CD4-positive, CD25-positive, alpha-beta regulatory T cell (primary cell): ENCODE data around the gene RAVER1. TPM values are rescaled to one million over a fixed set of nuclear protein-coding genes. Genes with fewer than 3 reads are reported as not detected.
A peak's percentile ranks its signal among the peaks of the same experiment; 100 is the strongest.

ENCODE experiments used
- ATAC-seq, 2 donors: fragments of 150-1000 bp; cut with Tn5 transposase; one replicate each; pipeline ENCODE4 v1.10.0; 2021; ENCODE audit warnings: low read depth in 2 of 2, moderate number of reproducible peaks in 2 of 2, moderate library complexity in 1 of 2
- DNase-seq, 3 donors: peaks; one replicate each; pipeline versions ENCODE4 v3.0.0 to v3.0.0-alpha.2; 2012 to 2022; ENCODE audit warnings: mixed read lengths in 1 of 3
- H3K27ac ChIP-seq: one replicate; pipeline ENCODE4 v1.7.0; 2013; ENCODE audit warnings: mild to moderate bottlenecking, low read length; ENCODE audit not compliant: insufficient read depth, poor library complexity, severe bottlenecking
- H3K27me3 ChIP-seq: one replicate; pipeline ENCODE4 v1.7.0; 2013; ENCODE audit warnings: low read length; ENCODE audit not compliant: control insufficient read depth, insufficient read depth
- H3K36me3 ChIP-seq: one replicate; pipeline ENCODE4 v1.7.0; 2013; ENCODE audit warnings: mild to moderate bottlenecking, low read length, moderate library complexity; ENCODE audit not compliant: control insufficient read depth, insufficient read depth
- H3K4me1 ChIP-seq: 2 replicates; pipeline ENCODE4 v1.7.0; 2013; ENCODE audit warnings: mild to moderate bottlenecking, low read length; ENCODE audit not compliant: insufficient read depth, control insufficient read depth, poor library complexity, severe bottlenecking
- H3K4me3 ChIP-seq: one replicate; pipeline ENCODE4 v1.7.0; 2013; ENCODE audit warnings: low read depth, mild to moderate bottlenecking, low read length, moderate library complexity
- H3K9me3 ChIP-seq, 2 experiments: 1 replicate in 1 of 2; 2 replicates in 1 of 2; pipeline ENCODE4 v1.7.0; 2013; ENCODE audit warnings: low read length in 2 of 2, mild to moderate bottlenecking in 1 of 2, moderate library complexity in 1 of 2; ENCODE audit not compliant: control insufficient read depth in 2 of 2
- H3K27ac Mint-ChIP-seq, 3 donors: one replicate each; pipeline ENCODE4 v1.8.0; 2020 to 2022; ENCODE audit warnings: mild to moderate bottlenecking in 3 of 3, mixed read lengths in 3 of 3, moderate library complexity in 2 of 3
- H3K27me3 Mint-ChIP-seq: one replicate; pipeline ENCODE4 v1.8.0; 2022; ENCODE audit warnings: mild to moderate bottlenecking, mixed read lengths
- H3K36me3 Mint-ChIP-seq: one replicate; pipeline ENCODE4 v1.8.0; 2020; ENCODE audit warnings: mixed read lengths
- H3K4me1 Mint-ChIP-seq, 4 donors: one replicate each; pipeline ENCODE4 v1.8.0; 2020 to 2022; ENCODE audit warnings: mixed read lengths in 4 of 4, mild to moderate bottlenecking in 1 of 4
- H3K4me3 Mint-ChIP-seq, 4 donors: one replicate each; pipeline ENCODE4 v1.8.0; 2020 to 2022; ENCODE audit warnings: mild to moderate bottlenecking in 4 of 4, mixed read lengths in 4 of 4, moderate library complexity in 3 of 4
- H3K9me3 Mint-ChIP-seq, 7 donors: one replicate each; pipeline ENCODE4 v1.8.0; 2020 to 2022; ENCODE audit warnings: mixed read lengths in 7 of 7, mild to moderate bottlenecking in 3 of 7, moderate library complexity in 2 of 7
- polyA plus RNA-seq, 4 donors: library from polyadenylated mRNA; unstranded; fragments of 300-500 nt; fragmentation: Illumina TruSeq; gene quantifications; one replicate each; pipeline ENCODE4 v1.2.3, GENCODE V29; 2021
- total RNA-seq: library from RNA; stranded (reverse); gene quantifications from one replicate; pipeline ENCODE4 v1.2.3, GENCODE V29; 2022

Gene RAVER1
- total and polyA plus RNA-seq, 5 donors from 2014 or later = 10.6 to 39.0 (median 10.8) TPM

DNA sequence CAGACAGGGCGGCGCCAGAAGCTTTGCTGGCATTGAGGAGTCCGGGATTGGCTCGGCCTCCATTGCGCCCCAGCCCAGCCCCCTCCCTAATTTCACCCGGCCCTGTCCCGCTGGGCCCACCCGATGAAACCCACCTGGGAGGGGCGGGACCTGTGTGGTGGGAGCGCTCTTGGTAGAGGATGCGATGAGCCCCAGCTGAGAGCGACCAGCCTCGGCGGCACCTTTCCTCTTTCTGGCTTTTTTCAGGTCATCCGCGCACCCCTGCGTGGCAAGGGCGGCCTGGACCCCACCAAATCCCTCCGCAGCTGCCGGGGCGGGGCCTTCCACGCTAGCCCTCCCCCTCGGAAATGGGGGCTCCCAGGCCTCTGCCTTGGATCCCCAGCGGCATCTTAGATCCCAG, 23.9 kb downstream of the RAVER1 start, which contains the start of gene ZGLP1:
ZGLP1 (minus strand) TSS at position 393 of the 400 bp plus-strand sequence.
- Histone ChIP-seq H3K27ac (no peak within 1 kb of the TSS), H3K9me3 (no peaks in the 10 kb centered on the region), H3K36me3 (no peaks in the 10 kb centered on the region), H3K4me1 (no peaks in the 10 kb centered on the region), H3K4me3 (no peak within 1 kb of the TSS), H3K27me3 (no peaks in the 10 kb centered on the region)
- no peak within 1 kb of the TSS for H3K27ac Mint-ChIP-seq
- no peak for ATAC-seq
- no peaks in the 10 kb centered on the region for H3K27me3 Mint-ChIP-seq
- H3K4me1 Mint-ChIP-seq = peaks cover 0 to 3% (median 0%) of the 10 kb centered on the region in 4 donors
- H3K36me3 Mint-ChIP-seq = no peaks in the 10 kb centered on the region
- H3K9me3 Mint-ChIP-seq = no peaks in the 10 kb centered on the region
- no peak within 1 kb of the TSS for H3K4me3 Mint-ChIP-seq
- DNase-seq = no peak

DNA sequence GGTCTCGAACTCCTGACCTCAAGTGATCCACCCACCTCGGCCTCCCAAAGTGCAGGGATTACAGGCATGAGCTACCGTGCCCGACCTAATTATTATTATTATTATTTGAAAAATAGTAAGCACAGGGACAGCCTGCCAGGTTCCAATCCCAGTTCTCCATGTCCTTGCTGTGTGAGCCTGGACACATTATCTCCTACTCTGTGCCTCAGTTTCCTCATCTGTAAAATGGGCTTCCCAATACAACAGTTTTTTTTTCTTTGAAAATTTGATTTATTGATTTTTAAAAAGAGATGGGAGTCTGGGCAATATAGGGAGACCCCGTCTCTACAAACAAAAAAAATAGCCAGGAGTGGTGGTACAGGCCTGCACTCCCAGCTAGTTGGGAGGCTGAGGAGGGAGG, 27.0 kb downstream of the RAVER1 start:
- Histone ChIP-seq H3K36me3 (no peaks in the 10 kb centered on the region), H3K9me3 (no peaks in the 10 kb centered on the region), H3K27ac (no peak overlapping the region), H3K4me3 (no peak overlapping the region), H3K27me3 (no peaks in the 10 kb centered on the region), H3K4me1 (no peaks in the 10 kb centered on the region)
- H3K27ac Mint-ChIP-seq = no peak overlapping the region
- no peak for DNase-seq
- H3K36me3 Mint-ChIP-seq = no peaks in the 10 kb centered on the region
- no peak for ATAC-seq
- H3K4me1 Mint-ChIP-seq = no peaks in the 10 kb centered on the region
- no peaks in the 10 kb centered on the region for H3K9me3 Mint-ChIP-seq
- no peak overlapping the region for H3K4me3 Mint-ChIP-seq
- peaks cover 7% of the 10 kb centered on the region for H3K27me3 Mint-ChIP-seq

DNA sequence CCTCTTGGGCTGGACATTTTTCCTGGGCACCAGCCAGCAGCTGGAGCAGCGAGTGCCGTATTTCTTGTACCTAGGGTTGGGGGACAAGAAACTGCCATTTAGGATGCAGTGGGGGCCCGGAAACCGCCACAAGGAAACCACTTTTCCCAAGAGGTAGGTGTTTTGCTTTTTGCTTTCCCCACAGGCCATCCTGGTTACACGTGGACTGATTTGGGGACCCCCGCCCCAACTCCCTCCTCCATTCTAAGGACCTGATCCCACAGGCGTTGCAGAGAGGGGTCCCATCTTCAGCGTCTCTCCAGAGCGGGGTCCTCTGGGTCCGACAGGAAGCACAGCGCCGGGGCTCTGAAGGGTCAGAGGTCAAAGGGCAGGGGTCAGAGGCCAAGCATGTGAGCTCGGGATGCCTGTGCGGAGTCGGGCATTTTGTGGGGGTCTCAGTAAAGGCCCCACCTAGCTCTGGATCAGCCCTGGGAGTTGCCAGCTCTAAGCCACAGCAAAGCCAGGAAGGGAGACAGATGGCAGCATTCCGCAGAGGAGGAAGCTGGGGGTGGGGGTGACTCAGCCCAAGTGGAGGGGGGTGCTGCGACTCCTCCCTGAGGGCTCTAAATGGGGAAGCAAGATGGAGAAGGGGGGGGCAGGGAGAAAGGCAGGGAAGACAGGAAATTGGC, 28.1 kb downstream of the RAVER1 start:
- no peaks in the 10 kb centered on the region for H3K9me3 Mint-ChIP-seq
- no peaks in the 10 kb centered on the region for H3K36me3 ChIP-seq
- DNase-seq (no peak), ATAC-seq (no peak)
- no peak overlapping the region for H3K4me3 ChIP-seq
- peaks cover 9% of the 10 kb centered on the region for H3K27me3 Mint-ChIP-seq
- no peak overlapping the region for H3K4me3 Mint-ChIP-seq
- peak overlapping the region in 2 of 3 donors; percentile 11 to 26 for H3K27ac Mint-ChIP-seq
- no peaks in the 10 kb centered on the region for H3K4me1 Mint-ChIP-seq
- no peaks in the 10 kb centered on the region for H3K36me3 Mint-ChIP-seq
- H3K27ac ChIP-seq = no peak overlapping the region
- no peaks in the 10 kb centered on the region for H3K4me1 ChIP-seq
- H3K9me3 ChIP-seq = no peaks in the 10 kb centered on the region
- no peaks in the 10 kb centered on the region for H3K27me3 ChIP-seq

DNA sequence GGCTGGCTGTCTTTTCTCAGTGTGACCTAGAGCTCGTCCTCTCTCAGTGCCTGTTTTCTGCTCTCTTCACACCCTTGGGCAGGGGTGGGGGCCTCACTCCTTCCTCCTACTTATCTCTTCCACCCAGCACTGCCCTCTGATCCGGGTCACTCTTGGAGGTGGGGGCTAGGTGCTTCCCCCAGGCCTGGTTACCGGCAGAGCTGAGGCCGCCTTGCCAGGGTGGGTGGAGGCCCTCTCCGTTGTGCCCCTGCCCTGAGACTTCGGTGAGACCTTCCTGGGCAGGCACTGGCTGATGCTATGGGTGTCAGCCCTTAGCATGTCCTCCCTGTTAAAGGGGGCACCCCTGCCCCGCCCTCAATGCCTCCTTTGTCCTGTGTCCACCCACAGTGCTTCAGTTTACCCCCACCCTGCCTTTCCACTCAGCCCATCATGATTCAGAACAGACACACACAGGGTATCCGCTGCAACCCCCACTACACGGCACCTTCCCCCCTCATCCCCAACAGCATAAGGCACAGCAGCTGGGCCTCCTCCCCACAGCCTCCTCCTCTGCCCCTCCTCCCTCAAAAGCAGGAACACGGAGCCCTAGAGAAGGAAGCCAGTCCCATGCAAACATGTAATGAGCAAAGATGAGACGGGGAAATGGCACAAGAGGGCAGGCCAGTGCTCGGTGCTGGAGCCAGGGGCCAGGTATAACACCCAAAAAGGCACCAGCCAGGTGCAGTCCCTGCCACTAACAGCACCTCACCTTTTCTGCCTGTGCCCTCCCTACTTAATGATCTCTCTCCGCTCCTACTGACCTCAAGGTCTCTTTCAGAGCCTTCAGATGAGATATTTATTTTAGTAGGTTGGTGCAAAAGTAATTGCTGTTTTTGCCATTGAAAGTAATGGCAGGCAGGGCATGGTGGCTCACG, 33.5 kb downstream of the RAVER1 start:
- Mint-ChIP-seq H3K9me3 (no peaks in the 10 kb centered on the region), H3K27me3 (peaks cover 34% of the 10 kb centered on the region), H3K4me1 (peaks cover 0 to 12% (median 5%) of the 10 kb centered on the region in 4 donors), H3K4me3 (peak overlapping the region in 1 of 4 donors; percentile 80), H3K27ac (peak overlapping the region in 2 of 3 donors; percentile 32 to 60), H3K36me3 (no peaks in the 10 kb centered on the region)
- ATAC-seq (no peak), DNase-seq (no peak)
- H3K4me1 ChIP-seq = peaks cover 14% of the 10 kb centered on the region
- H3K27ac ChIP-seq = no peak overlapping the region
- no peaks in the 10 kb centered on the region for H3K36me3 ChIP-seq
- H3K4me3 ChIP-seq = no peak overlapping the region
- H3K27me3 ChIP-seq = no peaks in the 10 kb centered on the region
- H3K9me3 ChIP-seq = no peaks in the 10 kb centered on the region

DNA sequence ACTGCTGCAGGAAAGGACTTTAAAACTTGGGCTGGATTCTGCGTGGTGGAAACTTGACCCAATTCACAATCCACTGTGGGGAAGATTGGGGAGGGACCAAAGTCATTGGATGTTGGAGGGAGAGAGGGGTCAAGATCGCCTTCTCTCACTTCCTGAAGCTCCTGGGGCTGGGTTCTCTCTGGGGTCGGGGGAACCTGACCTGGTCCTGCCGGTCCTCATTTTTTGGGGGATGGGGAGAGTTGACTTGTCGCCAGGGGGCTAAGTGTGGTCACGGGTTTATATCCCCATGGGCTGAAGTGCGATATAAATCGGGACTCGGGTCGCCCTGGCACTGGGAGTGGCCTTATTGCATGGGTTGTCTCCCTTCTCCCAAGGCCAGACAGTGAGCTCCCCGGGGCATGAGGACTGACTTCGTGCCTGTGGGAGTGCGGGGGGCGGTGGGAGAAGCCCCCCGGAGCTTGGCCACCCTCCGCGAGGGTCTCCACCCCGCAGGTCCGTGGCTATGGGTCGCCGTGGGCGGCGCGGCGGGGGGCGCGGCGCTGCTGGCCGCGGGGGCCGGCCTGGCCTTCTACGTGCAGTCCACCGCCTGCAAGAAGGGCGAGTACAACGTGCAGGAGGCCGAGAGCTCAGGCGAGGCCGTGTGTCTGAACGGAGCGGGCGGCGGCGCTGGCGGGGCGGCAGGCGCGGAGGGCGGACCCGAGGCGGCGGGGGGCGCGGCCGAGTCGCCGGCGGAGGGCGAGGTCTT, 37.3 kb downstream of the RAVER1 start:
- Histone ChIP-seq H3K4me3 (peak overlapping the region; percentile 68), H3K9me3 (no peaks in the 10 kb centered on the region), H3K4me1 (peaks cover 51% of the 10 kb centered on the region), H3K36me3 (no peaks in the 10 kb centered on the region), H3K27ac (no peak overlapping the region), H3K27me3 (no peaks in the 10 kb centered on the region)
- peak overlapping the region; percentile 76 to 94 (median 88) for H3K4me3 Mint-ChIP-seq
- no peak for ATAC-seq
- peaks cover 58% of the 10 kb centered on the region for H3K27me3 Mint-ChIP-seq
- no peaks in the 10 kb centered on the region for H3K36me3 Mint-ChIP-seq
- H3K27ac Mint-ChIP-seq = peak overlapping the region in 2 of 3 donors; percentile 42 to 80
- peaks cover 0 to 3% (median 0%) of the 10 kb centered on the region in 7 donors for H3K9me3 Mint-ChIP-seq
- peaks cover 0 to 41% (median 11%) of the 10 kb centered on the region in 4 donors for H3K4me1 Mint-ChIP-seq
- no peak for DNase-seq

DNA sequence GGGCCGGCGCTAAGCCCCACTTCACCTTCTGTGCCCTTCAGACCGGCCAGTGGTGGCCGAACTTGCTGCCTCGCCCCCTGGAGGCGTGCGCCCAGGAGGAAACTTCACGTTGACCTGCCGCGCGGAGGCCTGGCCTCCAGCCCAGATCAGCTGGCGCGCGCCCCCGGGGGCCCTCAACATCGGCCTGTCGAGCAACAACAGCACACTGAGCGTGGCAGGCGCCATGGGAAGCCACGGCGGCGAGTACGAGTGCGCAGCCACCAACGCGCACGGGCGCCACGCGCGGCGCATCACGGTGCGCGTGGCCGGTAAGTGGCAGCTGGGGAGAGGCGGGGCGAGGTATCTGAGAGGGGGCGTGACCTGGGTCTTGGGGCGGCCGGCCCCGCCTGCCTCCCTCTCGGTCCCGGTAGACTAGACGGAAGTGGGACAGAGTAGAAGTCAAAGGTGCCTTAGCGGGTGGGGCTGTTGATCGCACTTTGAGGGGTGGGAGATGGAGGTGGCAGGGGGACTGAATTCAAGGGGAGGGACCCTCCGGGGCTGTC, 38.0 kb downstream of the RAVER1 start:
- peaks cover 64% of the 10 kb centered on the region for H3K27me3 Mint-ChIP-seq
- Histone ChIP-seq H3K4me1 (peaks cover 57% of the 10 kb centered on the region), H3K36me3 (no peaks in the 10 kb centered on the region), H3K9me3 (no peaks in the 10 kb centered on the region), H3K4me3 (peak overlapping the region; percentile 68), H3K27ac (no peak overlapping the region), H3K27me3 (no peaks in the 10 kb centered on the region)
- peak; percentile 76 to 78 for ATAC-seq
- H3K27ac Mint-ChIP-seq = peak overlapping the region in 2 of 3 donors; percentile 42 to 80
- H3K9me3 Mint-ChIP-seq = peaks cover 0 to 4% (median 0%) of the 10 kb centered on the region in 7 donors
- H3K36me3 Mint-ChIP-seq = no peaks in the 10 kb centered on the region
- H3K4me3 Mint-ChIP-seq = peak overlapping the region; percentile 76 to 94 (median 88)
- peaks cover 0 to 48% (median 14%) of the 10 kb centered on the region in 4 donors for H3K4me1 Mint-ChIP-seq
- peak; percentile 68 to 84 (median 72) for DNase-seq

DNA sequence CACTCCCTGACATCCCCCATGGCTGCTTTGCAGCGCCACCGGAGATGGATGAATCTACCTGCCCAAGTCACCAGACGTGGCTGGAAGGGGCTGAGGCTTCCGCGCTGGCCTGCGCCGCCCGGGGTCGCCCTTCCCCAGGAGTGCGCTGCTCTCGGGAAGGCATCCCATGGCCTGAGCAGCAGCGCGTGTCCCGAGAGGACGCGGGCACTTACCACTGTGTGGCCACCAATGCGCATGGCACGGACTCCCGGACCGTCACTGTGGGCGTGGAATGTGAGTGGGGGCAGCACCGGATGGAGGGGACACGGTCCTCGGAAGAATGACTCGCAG, 39.0 kb downstream of the RAVER1 start:
- Histone ChIP-seq H3K36me3 (no peaks in the 10 kb centered on the region), H3K27ac (no peak overlapping the region), H3K27me3 (no peaks in the 10 kb centered on the region), H3K4me3 (no peak overlapping the region), H3K9me3 (no peaks in the 10 kb centered on the region), H3K4me1 (peaks cover 68% of the 10 kb centered on the region)
- ATAC-seq (no peak), DNase-seq (no peak)
- no peaks in the 10 kb centered on the region for H3K36me3 Mint-ChIP-seq
- peaks cover 0 to 4% (median 0%) of the 10 kb centered on the region in 7 donors for H3K9me3 Mint-ChIP-seq
- peak overlapping the region in 2 of 4 donors; percentile 4 to 76 for H3K4me3 Mint-ChIP-seq
- H3K27ac Mint-ChIP-seq = no peak overlapping the region
- H3K27me3 Mint-ChIP-seq = peaks cover 63% of the 10 kb centered on the region
- H3K4me1 Mint-ChIP-seq = peaks cover 0 to 55% (median 18%) of the 10 kb centered on the region in 4 donors
